Left lung (tissue), 10 donors: Measurements from ENCODE around the gene SOHLH2. TPM values are rescaled to one million over a fixed set of nuclear protein-coding genes. Genes with fewer than 3 reads are reported as not detected.
A peak's percentile ranks its signal among the peaks of the same experiment; 100 is the strongest.

ENCODE experiments used
- ATAC-seq: fragments of 200-7000 bp; cut with Tn5 transposase; one replicate; pipeline ENCODE4 v1.9.1; 2020; ENCODE audit warnings: moderate library complexity
- DNase-seq, 4 donors: peaks; one replicate each; pipeline ENCODE4 v3.0.0-alpha.2; 2013 to 2020
- H3K27ac ChIP-seq, 2 donors: fragments of 200-600 bp; sonication (generic) in 1 of 2; one replicate each; pipeline versions ENCODE4 v1.5.0 to v1.8.0; 2020 to 2021
- H3K27me3 ChIP-seq, 2 donors: fragments of 200-600 bp; sonication (generic) in 1 of 2; one replicate each; pipeline versions ENCODE4 v1.5.0 to v1.8.0; 2020 to 2021
- H3K36me3 ChIP-seq, 2 donors: fragments of 200-600 bp; sonication (generic) in 1 of 2; one replicate each; pipeline versions ENCODE4 v1.5.0 to v1.8.0; 2020 to 2021
- H3K4me1 ChIP-seq, 2 donors: fragments of 200-600 bp; one replicate each; pipeline ENCODE4 v1.8.0; 2021
- H3K4me3 ChIP-seq, 2 donors: fragments of 200-600 bp; sonication (generic) in 1 of 2; one replicate each; pipeline versions ENCODE4 v1.5.0 to v1.8.0; 2020 to 2021; ENCODE audit warnings: mild to moderate bottlenecking in 1 of 2
- H3K9me3 ChIP-seq, 2 donors: fragments of 200-600 bp; sonication (generic) in 1 of 2; one replicate each; pipeline versions ENCODE4 v1.5.0 to v1.8.0; 2020 to 2021
- intact Hi-C, 2 donors: fragments of 100-400 bp; cut with DNase I; formaldehyde crosslinking; loops; one replicate each; pipeline versions ENCODE4 v1.11.2 to v1.14.2; 2022
- polyA plus RNA-seq, 6 donors: library from polyadenylated mRNA; unstranded; fragments of 120-200 nt; gene quantifications; one replicate each; pipeline ENCODE4 v1.2.1, GENCODE V29; 2013; ENCODE audit not compliant: insufficient read length in 6 of 6
- total RNA-seq, 2 donors: library from RNA; stranded (reverse); fragmentation: NEBNext Ultra II Directional; extraction: Animal tissue kit (Norgen Biotek cat#: 25700); gene quantifications; one replicate each; pipeline ENCODE4 v1.2.1, GENCODE V29; 2021
- TF ChIP-seq, protein P1 (sequence below), 2 donors: fragments of 200-600 bp; sonication (generic) in 1 of 2; IDR thresholded peaks; one replicate each; pipeline versions ENCODE4 v1.5.0 to v1.8.0; 2021; ENCODE audit warnings: antibody characterized with exemption in 2 of 2
- donor health status: DM: no; HTN: yes; CAD: no.
- donor health status: DM: no; HTN: no; CAD: no.

SOHLH2 gene
- total and polyA plus RNA-seq, 8 donors, result 0.29 to 4.8 (median 2.0) TPM; not detected in 1

DNA sequence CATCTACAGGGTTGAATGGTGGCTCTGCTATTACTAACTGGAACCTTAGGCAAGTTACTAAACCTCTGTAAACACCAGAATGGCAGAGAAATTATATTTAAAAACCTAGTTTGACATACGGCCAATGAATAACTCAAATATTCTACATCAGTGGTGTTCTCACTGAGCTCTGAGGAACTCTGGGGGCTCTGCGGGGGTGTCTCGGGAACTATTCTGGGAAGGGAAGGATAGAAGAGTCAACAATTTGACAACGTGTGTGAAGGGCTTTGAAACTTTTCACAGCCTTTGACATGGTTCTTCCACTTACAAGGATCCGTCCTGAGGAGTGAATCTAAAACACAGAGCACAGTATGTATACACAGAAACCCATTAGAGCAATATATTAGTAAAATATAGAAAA is 38.7 kb downstream of the SOHLH2 start:
- Histone ChIP-seq H3K27ac (no peak overlapping the region), H3K36me3 (no peaks in the 10 kb centered on the region), H3K9me3 (no peaks in the 10 kb centered on the region), H3K4me1 (no peaks in the 10 kb centered on the region), H3K27me3 (no peaks in the 10 kb centered on the region), H3K4me3 (no peak overlapping the region)
- intact Hi-C loops, result no loop called here
- ATAC-seq (no peak), DNase-seq (no peak)
- TF ChIP-seq, protein P1, sequence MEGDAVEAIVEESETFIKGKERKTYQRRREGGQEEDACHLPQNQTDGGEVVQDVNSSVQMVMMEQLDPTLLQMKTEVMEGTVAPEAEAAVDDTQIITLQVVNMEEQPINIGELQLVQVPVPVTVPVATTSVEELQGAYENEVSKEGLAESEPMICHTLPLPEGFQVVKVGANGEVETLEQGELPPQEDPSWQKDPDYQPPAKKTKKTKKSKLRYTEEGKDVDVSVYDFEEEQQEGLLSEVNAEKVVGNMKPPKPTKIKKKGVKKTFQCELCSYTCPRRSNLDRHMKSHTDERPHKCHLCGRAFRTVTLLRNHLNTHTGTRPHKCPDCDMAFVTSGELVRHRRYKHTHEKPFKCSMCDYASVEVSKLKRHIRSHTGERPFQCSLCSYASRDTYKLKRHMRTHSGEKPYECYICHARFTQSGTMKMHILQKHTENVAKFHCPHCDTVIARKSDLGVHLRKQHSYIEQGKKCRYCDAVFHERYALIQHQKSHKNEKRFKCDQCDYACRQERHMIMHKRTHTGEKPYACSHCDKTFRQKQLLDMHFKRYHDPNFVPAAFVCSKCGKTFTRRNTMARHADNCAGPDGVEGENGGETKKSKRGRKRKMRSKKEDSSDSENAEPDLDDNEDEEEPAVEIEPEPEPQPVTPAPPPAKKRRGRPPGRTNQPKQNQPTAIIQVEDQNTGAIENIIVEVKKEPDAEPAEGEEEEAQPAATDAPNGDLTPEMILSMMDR (IDR thresholded peaks at IDR 0.05), result no peak

DNA sequence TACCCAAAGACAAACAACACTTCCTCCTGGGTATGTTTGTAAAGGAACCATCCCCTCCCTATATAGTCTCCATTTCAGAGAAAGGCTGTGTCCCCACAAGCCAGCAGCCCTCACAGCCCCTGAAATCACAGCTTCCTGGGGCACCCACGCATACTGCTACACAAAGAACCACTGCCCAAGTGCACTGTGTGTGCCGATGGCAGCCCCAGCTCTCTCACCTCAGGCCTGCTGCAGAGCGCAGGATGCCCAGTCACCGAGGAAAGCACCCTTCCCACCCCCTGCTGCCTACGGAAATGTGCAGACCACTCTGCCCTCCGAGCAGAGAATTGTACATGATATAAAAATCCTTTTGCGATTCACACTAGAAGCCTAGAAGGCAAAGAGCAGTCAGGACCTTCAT is 39.4 kb downstream of the SOHLH2 start:
- intact Hi-C loops, result no loop called here
- DNase-seq (no peak), ATAC-seq (no peak)
- TF ChIP-seq, protein P1 (IDR thresholded peaks at IDR 0.05), result no peak
- Histone ChIP-seq H3K4me3 (no peak overlapping the region), H3K36me3 (no peaks in the 10 kb centered on the region), H3K4me1 (no peaks in the 10 kb centered on the region), H3K9me3 (no peaks in the 10 kb centered on the region), H3K27me3 (no peaks in the 10 kb centered on the region), H3K27ac (no peak overlapping the region)

DNA sequence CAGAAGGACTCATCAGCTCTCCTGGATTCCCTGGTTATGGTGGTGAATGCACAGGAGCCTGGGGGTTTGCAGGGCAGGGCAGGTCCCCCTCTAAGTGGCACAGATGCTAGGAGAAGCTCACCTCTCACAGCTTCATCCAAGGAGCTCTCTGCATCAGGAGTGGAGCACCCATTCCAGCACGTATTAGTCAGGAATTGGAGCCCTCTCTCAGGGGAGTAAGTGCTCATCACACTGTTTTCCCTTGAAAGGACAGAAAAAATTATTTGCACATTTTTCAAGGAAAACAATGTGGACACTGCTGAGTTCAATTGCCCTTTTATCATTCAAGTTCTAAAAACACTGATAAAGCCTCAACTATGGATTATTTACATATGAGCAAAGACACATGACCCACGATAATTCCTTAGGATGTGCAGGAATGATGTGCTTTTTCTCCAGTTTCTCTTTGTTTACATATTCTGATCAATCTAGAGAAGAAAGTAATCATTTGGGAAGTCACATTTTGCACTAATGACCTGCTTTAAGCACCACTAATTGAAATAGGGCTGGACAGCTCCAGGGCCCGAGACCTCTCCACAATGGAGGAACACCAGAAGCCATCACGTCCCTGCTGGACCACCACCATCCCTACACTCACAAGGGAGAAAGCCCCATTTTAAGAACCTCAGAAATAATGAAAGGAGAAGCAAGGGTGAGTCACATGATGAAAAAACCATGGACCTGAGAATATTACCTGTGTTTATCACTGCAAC is 40.6 kb downstream of the SOHLH2 start:
- no peak overlapping the region for H3K27ac ChIP-seq
- TF ChIP-seq, protein P1 (IDR thresholded peaks at IDR 0.05), result no peak
- intact Hi-C loops, result no loop called here
- no peaks in the 10 kb centered on the region for H3K9me3 ChIP-seq
- no peak overlapping the region for H3K4me3 ChIP-seq
- H3K36me3 ChIP-seq, result no peaks in the 10 kb centered on the region
- DNase-seq (no peak), ATAC-seq (no peak)
- H3K4me1 ChIP-seq, result no peaks in the 10 kb centered on the region
- no peaks in the 10 kb centered on the region for H3K27me3 ChIP-seq

DNA sequence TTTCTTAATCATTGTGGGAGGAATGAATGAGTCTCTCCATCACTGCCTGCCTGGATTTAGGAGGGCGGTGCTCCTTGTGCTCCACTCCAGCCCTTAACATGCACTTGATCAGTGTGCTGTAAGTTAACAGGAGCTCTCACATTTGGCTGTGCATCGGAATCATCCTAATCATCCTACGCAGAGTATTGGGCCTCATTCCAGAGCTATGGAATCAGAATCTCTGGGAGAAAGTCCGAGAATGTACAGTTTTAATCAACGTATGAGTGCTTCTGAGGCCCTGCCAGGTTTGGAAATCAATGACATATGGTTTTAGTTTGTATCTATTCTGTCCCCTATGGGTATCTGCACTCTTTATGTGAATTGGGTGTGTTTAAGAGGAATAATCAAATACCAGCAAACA is 48.3 kb downstream of the SOHLH2 start:
- no peak overlapping the region for H3K27ac ChIP-seq
- no peaks in the 10 kb centered on the region for H3K9me3 ChIP-seq
- DNase-seq, result no peak
- H3K4me1 ChIP-seq, result peaks cover 0 to 3% of the 10 kb centered on the region in 2 donors
- intact Hi-C loops, result no loop called here
- H3K36me3 ChIP-seq, result no peaks in the 10 kb centered on the region
- ATAC-seq, result no peak
- H3K27me3 ChIP-seq, result no peaks in the 10 kb centered on the region
- TF ChIP-seq, protein P1 (IDR thresholded peaks at IDR 0.05), result no peak
- no peak overlapping the region for H3K4me3 ChIP-seq

DNA sequence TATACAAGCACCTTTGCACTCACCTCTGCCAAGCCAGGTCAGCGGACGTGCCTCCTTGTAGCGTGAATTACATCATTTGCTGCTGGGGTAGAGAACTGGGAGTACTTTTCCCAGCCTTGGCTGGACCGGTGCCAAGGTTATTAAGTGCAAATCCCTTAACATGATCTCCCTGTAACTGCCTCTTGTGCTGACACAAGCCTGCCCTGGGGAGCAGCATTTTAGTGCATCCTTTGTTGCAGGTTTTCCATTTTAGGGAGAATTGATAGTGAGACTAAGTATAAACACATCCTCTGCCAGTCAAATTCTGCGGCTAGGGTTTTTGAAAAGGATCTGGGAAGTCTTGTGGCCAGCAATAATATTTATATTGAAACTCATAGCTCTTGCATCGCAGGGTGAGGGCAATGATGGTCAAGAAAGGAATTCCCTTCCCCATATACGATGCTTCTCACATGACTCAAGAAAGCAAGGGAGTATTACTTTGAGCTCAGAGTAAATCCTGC is 50.5 kb downstream of the SOHLH2 start:
- intact Hi-C loops, result no loop called here
- Histone ChIP-seq H3K27me3 (no peaks in the 10 kb centered on the region), H3K36me3 (no peaks in the 10 kb centered on the region), H3K4me1 (peaks cover 0 to 3% of the 10 kb centered on the region in 2 donors), H3K9me3 (no peaks in the 10 kb centered on the region), H3K4me3 (no peak overlapping the region), H3K27ac (no peak overlapping the region)
- TF ChIP-seq, protein P1 (IDR thresholded peaks at IDR 0.05), result no peak
- peak; percentile 10 to 80 (median 64) for DNase-seq
- ATAC-seq, result peak; percentile 94
